Gastrocnemius medialis (tissue), 4 donors: ENCODE results near the gene HMMR.

ENCODE experiments used
- POLR2A ChIP-seq, 2 donors: fragments of 450-650 bp; IDR thresholded peaks; one replicate each; pipeline ENCODE4 v1.6.1; 2017; ENCODE audit warnings: antibody characterized with exemption in 2 of 2, mild to moderate bottlenecking in 2 of 2, moderate library complexity in 2 of 2
- TF ChIP-seq, protein P1 (sequence below), 5 experiments: fragments of 450-650 bp in 3 of 5; fragments of 200-600 bp in 2 of 5; sonication (generic) in 2 of 5; IDR thresholded peaks in 4 of 5; conservative IDR thresholded peaks in 1 of 5; 1 replicate in 4 of 5; 2 replicates in 1 of 5; pipeline ENCODE4 v1.5.1; 2016 to 2019; ENCODE audit warnings: antibody characterized with exemption in 5 of 5, mild to moderate bottlenecking in 3 of 5, moderate library complexity in 3 of 5

GRCh38 chr5:163437309-163438182 lies 22.9 kb upstream of the HMMR start, which contains the start of gene CCNG1:
- TF ChIP-seq, protein P1, sequence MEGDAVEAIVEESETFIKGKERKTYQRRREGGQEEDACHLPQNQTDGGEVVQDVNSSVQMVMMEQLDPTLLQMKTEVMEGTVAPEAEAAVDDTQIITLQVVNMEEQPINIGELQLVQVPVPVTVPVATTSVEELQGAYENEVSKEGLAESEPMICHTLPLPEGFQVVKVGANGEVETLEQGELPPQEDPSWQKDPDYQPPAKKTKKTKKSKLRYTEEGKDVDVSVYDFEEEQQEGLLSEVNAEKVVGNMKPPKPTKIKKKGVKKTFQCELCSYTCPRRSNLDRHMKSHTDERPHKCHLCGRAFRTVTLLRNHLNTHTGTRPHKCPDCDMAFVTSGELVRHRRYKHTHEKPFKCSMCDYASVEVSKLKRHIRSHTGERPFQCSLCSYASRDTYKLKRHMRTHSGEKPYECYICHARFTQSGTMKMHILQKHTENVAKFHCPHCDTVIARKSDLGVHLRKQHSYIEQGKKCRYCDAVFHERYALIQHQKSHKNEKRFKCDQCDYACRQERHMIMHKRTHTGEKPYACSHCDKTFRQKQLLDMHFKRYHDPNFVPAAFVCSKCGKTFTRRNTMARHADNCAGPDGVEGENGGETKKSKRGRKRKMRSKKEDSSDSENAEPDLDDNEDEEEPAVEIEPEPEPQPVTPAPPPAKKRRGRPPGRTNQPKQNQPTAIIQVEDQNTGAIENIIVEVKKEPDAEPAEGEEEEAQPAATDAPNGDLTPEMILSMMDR (IDR thresholded peaks at IDR 0.05 in 4 of 5, conservative IDR thresholded peaks at IDR 0.05 in 1 of 5), result peak in 3 of 5 experiments; percentile 21 to 39 (median 34)
- TF ChIP-seq POLR2A (IDR thresholded peaks at IDR 0.05), result peak; percentile 68 to 90
